ACC112 (cell line): ENCODE results near the gene TBXAS1.

Source experiments
- H2AFZ ChIP-seq: fragments of 200-600 bp; sonication (generic); one replicate; pipeline ENCODE4 v1.6.0; 2017; ENCODE audit warnings: antibody characterized with exemption, low read length; ENCODE audit not compliant: unreplicated experiment
- H3K27ac ChIP-seq: fragments of 200-600 bp; sonication (generic); 2 replicates; pipeline ENCODE4 v1.5.1; 2014; ENCODE audit warnings: low read depth, mild to moderate bottlenecking, antibody characterized with exemption, low read length, moderate library complexity
- H3K27me3 ChIP-seq: fragments of 200-600 bp; sonication (generic); 2 replicates; pipeline ENCODE4 v1.6.1; 2014; ENCODE audit warnings: mild to moderate bottlenecking, antibody characterized with exemption, low read length, moderate library complexity, mixed read lengths; ENCODE audit not compliant: insufficient read depth
- H3K36me3 ChIP-seq: fragments of 200-600 bp; sonication (generic); 2 replicates; pipeline ENCODE4 v1.6.1; 2016; ENCODE audit warnings: mild to moderate bottlenecking, antibody characterized with exemption, low read length, moderate library complexity, mixed read lengths; ENCODE audit not compliant: insufficient read depth
- H3K4me1 ChIP-seq: fragments of 200-600 bp; sonication (generic); one replicate; pipeline ENCODE4 v1.6.1; 2016; ENCODE audit warnings: low read length, mixed read lengths; ENCODE audit not compliant: insufficient read depth, unreplicated experiment, control insufficient read depth
- H3K4me3 ChIP-seq: fragments of 200-600 bp; sonication (generic); 2 replicates; pipeline ENCODE4 v1.5.1; 2014; ENCODE audit warnings: mild to moderate bottlenecking, low read depth, low read length
- H3K79me2 ChIP-seq: fragments of 200-600 bp; sonication (generic); one replicate; pipeline ENCODE4 v1.6.0; 2016; ENCODE audit warnings: low read length; ENCODE audit not compliant: control insufficient read depth, unreplicated experiment, insufficient read depth

TBXAS1 gene

DNA sequence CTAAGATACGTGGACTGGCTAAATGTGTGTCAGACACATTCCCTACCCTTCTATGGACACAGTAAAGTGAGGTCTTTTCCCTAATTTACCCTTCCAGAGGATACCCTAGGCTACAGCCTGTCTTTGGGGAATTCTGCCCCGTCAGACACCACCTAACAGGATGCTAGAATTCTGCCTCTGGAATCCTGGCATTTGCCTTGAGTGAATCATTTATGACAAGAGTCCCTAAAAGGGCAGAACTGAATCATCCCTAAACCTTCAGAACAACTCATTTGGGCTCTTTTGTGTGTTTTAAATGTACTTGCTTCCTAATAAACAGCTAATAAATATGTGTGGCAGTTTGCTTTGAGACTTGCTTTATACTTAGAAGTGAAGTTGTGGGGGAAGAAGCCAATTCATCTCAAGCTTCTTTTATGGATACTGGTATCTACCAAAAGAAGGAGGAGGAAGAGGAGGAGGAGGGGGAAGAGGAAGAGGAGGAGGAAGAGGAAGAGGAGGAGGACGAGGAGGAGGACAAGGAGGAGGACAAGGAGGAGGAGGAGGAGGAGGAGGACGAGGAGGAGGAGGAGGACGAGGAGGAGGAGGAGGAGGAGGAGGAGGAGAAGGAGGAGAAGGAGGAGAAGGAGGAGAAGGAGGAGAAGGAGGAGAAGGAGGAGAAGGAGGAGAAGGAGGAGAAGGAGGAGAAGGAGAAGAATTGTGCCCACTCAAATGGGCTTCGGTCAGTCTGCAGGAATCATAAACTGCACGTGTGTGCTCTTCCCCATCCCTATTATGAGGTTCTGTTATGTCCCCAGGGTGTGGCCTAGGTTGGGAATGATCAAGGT, 206.5 kb downstream of the TBXAS1 start:
- peak overlapping the region; percentile 80 for H3K27ac ChIP-seq
- no peak overlapping the region for H3K4me3 ChIP-seq
- no peak overlapping the region for H2AFZ ChIP-seq
- H3K27me3 ChIP-seq: no peaks in the 10 kb centered on the region
- peaks cover 39% of the 10 kb centered on the region for H3K79me2 ChIP-seq
- H3K36me3 ChIP-seq: peaks cover 28% of the 10 kb centered on the region; the same call in 1 of the 2 replicates
- H3K4me1 ChIP-seq: peaks cover 49% of the 10 kb centered on the region

GRCh38 chr7:140036224-140036962, 207.3 kb downstream of the TBXAS1 start:
- Histone ChIP-seq H3K27me3 (no peaks in the 10 kb centered on the region), H3K36me3 (peaks cover 32% of the 10 kb centered on the region; the same call in 1 of the 2 replicates), H3K27ac (peak overlapping the region; percentile 80), H2AFZ (no peak overlapping the region), H3K4me1 (peaks cover 54% of the 10 kb centered on the region), H3K79me2 (peaks cover 43% of the 10 kb centered on the region), H3K4me3 (no peak overlapping the region)

DNA sequence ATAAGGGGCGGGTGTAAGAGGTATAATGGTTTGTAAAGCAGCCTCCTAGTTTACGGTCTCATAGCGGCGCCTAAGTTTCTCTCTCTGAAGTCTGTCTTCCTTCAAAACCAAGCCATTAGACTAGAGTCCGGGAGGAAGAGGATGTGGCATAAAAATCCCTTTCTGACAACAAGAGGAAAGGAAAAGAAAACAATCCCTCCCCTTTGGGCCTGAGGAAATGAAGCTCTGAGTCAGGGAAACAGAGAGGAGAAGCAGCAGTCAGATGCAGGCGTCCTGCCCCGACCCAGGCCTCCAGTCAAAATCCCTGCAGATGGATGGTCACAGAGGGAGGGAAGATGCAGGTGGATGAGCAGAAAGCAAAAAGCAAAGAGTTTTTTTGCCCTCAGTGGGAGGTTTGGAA, 210.0 kb downstream of the TBXAS1 start:
- Histone ChIP-seq H2AFZ (no peak overlapping the region), H3K79me2 (peaks cover 47% of the 10 kb centered on the region), H3K36me3 (peaks cover 30% of the 10 kb centered on the region; the same call in 1 of the 2 replicates), H3K27me3 (no peaks in the 10 kb centered on the region), H3K4me1 (peaks cover 53% of the 10 kb centered on the region), H3K4me3 (no peak overlapping the region), H3K27ac (no peak overlapping the region)

- Histone ChIP-seq H2AFZ (no peak overlapping the region), H3K27ac (no peak overlapping the region), H3K4me1 (peaks cover 47% of the 10 kb centered on the region), H3K36me3 (peaks cover 34% of the 10 kb centered on the region), H3K4me3 (no peak overlapping the region), H3K27me3 (no peaks in the 10 kb centered on the region), H3K79me2 (peaks cover 47% of the 10 kb centered on the region)
These were observed 210.8 kb downstream of the TBXAS1 start for GRCh38 chr7:140039896-140040295.

GRCh38 chr7:140041659-140042385, 212.8 kb downstream of the TBXAS1 start:
- Histone ChIP-seq H2AFZ (no peak overlapping the region), H3K27me3 (no peaks in the 10 kb centered on the region), H3K27ac (peak overlapping the region; percentile 84), H3K4me1 (peaks cover 29% of the 10 kb centered on the region), H3K79me2 (peaks cover 44% of the 10 kb centered on the region), H3K4me3 (peak overlapping the region; percentile 53; the same call in 1 of the 2 replicates), H3K36me3 (peaks cover 40% of the 10 kb centered on the region)

GRCh38 chr7:140042386-140042670, 213.3 kb downstream of the TBXAS1 start:
- peaks cover 28% of the 10 kb centered on the region for H3K4me1 ChIP-seq
- peak overlapping the region; percentile 84 for H3K27ac ChIP-seq
- H3K79me2 ChIP-seq: peaks cover 42% of the 10 kb centered on the region
- H3K4me3 ChIP-seq: no peak overlapping the region
- no peaks in the 10 kb centered on the region for H3K27me3 ChIP-seq
- H3K36me3 ChIP-seq: peaks cover 44% of the 10 kb centered on the region
- no peak overlapping the region for H2AFZ ChIP-seq

DNA sequence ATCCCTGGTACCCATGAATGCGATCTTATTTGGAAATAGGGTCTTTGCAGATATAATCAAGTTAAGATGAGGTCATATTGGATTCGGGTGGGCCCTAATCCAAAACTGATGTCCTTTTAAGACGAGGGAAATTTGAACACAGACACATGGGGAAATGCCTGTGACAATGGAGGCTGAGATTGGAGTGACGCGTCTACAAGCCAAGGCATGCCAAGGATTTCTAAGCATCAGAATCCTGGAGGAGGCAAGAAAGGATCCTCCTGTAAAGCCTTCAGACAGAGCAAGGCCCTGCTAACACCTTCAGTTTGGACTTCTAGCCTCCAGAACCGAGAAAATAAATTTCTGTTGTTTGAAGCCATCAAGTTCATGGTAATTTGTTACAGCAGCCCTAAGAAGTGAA, 215.2 kb downstream of the TBXAS1 start:
- Histone ChIP-seq H3K79me2 (peaks cover 37% of the 10 kb centered on the region), H3K36me3 (peaks cover 39% of the 10 kb centered on the region), H3K4me3 (no peak overlapping the region), H3K4me1 (peaks cover 23% of the 10 kb centered on the region), H3K27ac (no peak overlapping the region), H2AFZ (no peak overlapping the region), H3K27me3 (no peaks in the 10 kb centered on the region)

DNA sequence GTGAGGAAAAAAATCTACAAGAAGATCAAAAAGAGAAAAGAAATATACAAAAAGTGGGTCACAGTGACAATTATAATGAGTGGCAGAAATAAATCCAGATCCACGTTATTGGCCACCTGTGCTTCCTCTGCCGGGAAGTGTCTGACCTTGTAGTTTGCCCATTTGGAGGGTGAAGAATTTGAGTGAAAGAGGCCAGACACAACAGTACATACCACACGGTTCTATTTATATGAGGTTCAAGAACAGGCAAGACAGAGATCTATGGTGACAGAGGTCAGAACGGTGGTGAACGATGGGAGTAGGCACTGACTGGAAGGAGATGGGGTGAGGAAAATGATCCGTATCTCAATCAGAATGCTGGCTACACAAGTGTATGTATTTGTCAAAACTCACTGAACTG, 216.6 kb downstream of the TBXAS1 start:
- H2AFZ ChIP-seq: no peak overlapping the region
- no peak overlapping the region for H3K4me3 ChIP-seq
- H3K27me3 ChIP-seq: no peaks in the 10 kb centered on the region
- H3K79me2 ChIP-seq: peaks cover 35% of the 10 kb centered on the region
- peaks cover 30% of the 10 kb centered on the region for H3K36me3 ChIP-seq
- H3K27ac ChIP-seq: no peak overlapping the region
- H3K4me1 ChIP-seq: peaks cover 34% of the 10 kb centered on the region

GRCh38 chr7:140047197-140047596, 218.1 kb downstream of the TBXAS1 start:
- H3K4me3 ChIP-seq: no peak overlapping the region
- H3K79me2 ChIP-seq: peaks cover 34% of the 10 kb centered on the region
- H3K27ac ChIP-seq: no peak overlapping the region
- H3K4me1 ChIP-seq: peaks cover 24% of the 10 kb centered on the region
- peaks cover 30% of the 10 kb centered on the region for H3K36me3 ChIP-seq
- no peak overlapping the region for H2AFZ ChIP-seq
- H3K27me3 ChIP-seq: no peaks in the 10 kb centered on the region

DNA sequence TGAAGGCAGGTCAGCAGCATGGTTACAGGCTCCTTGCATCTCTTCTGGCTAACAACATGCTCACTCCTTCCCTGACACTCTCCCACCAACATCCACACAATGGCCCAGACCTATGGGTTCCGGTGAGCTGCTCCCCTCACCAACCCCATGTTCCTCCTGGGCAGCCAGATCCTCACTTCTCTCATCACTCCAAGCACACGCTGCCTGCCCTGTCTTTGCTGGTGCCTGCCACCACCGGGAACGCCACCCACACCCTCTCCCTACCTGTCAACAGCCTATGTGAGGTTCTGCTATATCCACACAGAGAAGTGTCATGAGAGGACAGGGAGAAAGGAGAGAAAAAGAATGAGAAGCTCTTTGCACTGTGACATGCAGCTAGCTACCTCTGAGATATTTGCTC, 219.1 kb downstream of the TBXAS1 start:
- peaks cover 33% of the 10 kb centered on the region for H3K36me3 ChIP-seq
- H3K4me1 ChIP-seq: peaks cover 19% of the 10 kb centered on the region
- no peak overlapping the region for H3K4me3 ChIP-seq
- H3K27me3 ChIP-seq: no peaks in the 10 kb centered on the region
- no peak overlapping the region for H3K27ac ChIP-seq
- no peak overlapping the region for H2AFZ ChIP-seq
- peaks cover 38% of the 10 kb centered on the region for H3K79me2 ChIP-seq
